Activated CD4-positive, alpha-beta memory T cell treated with anti-CD3 and anti-CD28 coated beads for 36 hours (primary cell): ENCODE measurements around the gene EIF4ENIF1. TPM values are rescaled to one million over a fixed set of nuclear protein-coding genes. Genes with fewer than 3 reads are reported as not detected.
A peak's percentile ranks its signal among the peaks of the same experiment; 100 is the strongest.
"Not testable (repeated sequence)": the region's sequence is repeated elsewhere in the genome, so short reads cannot be mapped to it uniquely, and the experiment has no call there.

Experiments used
- CTCF ChIA-PET: fragments of 350-600 bp; sonication (Branson Sonifier 250); formaldehyde crosslinking; loops from one replicate; lab custom pipeline; 2021; ENCODE audit warnings: antibody characterized with exemption, inconsistent platforms; lab: Charles Lee
- POLR2A ChIA-PET: fragments of 350-600 bp; sonication (Branson Sonifier 250); formaldehyde crosslinking; loops from one replicate; lab custom pipeline; 2021; ENCODE audit warnings: antibody characterized with exemption; lab: Charles Lee
- DNase-seq: peaks from one replicate; pipeline ENCODE4 v3.0.0-alpha.2; 2020
- H3K27ac Mint-ChIP-seq: one replicate; pipeline ENCODE4 v1.8.0; 2021; ENCODE audit warnings: mixed read lengths
- H3K27me3 Mint-ChIP-seq: one replicate; pipeline ENCODE4 v1.8.0; 2021; ENCODE audit warnings: mixed read lengths
- H3K36me3 Mint-ChIP-seq: one replicate; pipeline ENCODE4 v1.8.0; 2021; ENCODE audit warnings: mixed read lengths
- H3K4me1 Mint-ChIP-seq: one replicate; pipeline ENCODE4 v1.8.0; 2021; ENCODE audit warnings: low read depth, mixed read lengths
- H3K4me3 Mint-ChIP-seq: one replicate; pipeline ENCODE4 v1.8.0; 2021; ENCODE audit warnings: mild to moderate bottlenecking, mixed read lengths
- H3K9me3 Mint-ChIP-seq: one replicate; pipeline ENCODE4 v1.8.0; 2021; ENCODE audit warnings: mixed read lengths
- intact Hi-C: fragments of 100-400 bp; cut with micrococcal nuclease; formaldehyde crosslinking; loops from one replicate; pipeline ENCODE4 v1.15.1; 2023
- total RNA-seq, 2 experiments: library from RNA; stranded (reverse); gene quantifications; one replicate each; pipeline ENCODE4 v1.2.3, GENCODE V29; 2021

The EIF4ENIF1 gene
- 10 to 100 TPM; 39.7 to 43.2 TPM for total RNA-seq

GRCh38 chr22:31489632-31490495 lies at the start of gene EIF4ENIF1:
Gene EIF4ENIF1, minus strand, starts transcription at chr22:31489842. Its CDS starts 1,124 bp downstream, at chr22:31488718.
- intact Hi-C loops: loop anchor here (1.0 to 5.0 kb wide), 5 partner anchors 7 to 262 kb away; partner anchors contain the start of genes DEPDC5, PATZ1 and PRR14L
- Mint-ChIP-seq H3K27me3 (no peaks in the 10 kb centered on the region), H3K4me3 (peak within 1 kb of the TSS; percentile 98), H3K27ac (peak within 1 kb of the TSS; percentile 99), H3K36me3 (peaks cover 35% of the 10 kb centered on the region), H3K4me1 (peaks cover 54% of the 10 kb centered on the region), H3K9me3 (no peaks in the 10 kb centered on the region)
- ChIA-PET POLR2A (interaction anchor here (1.0 to 4.5 kb wide), 4 partner anchors 36 to 144 kb away, joined by 3 to 31 read pairs (median 5); partner anchors contain the start of gene PATZ1), CTCF (interaction anchor here (0.8 to 1.8 kb wide), 4 partner anchors 11 to 72 kb away, joined by 4 to 10 read pairs (median 6); no protein-coding TSS in a partner anchor)
- peak; percentile 90 for DNase-seq

GRCh38 chr22:31538815-31539214 lies 49.2 kb upstream of the EIF4ENIF1 start:
- DNase-seq: peak; percentile 74
- POLR2A ChIA-PET: interaction anchor here (0.6 to 6.3 kb wide), 6 partner anchors 12 to 48 kb away, joined by 3 to 37 read pairs (median 8); partner anchors contain the start of gene EIF4ENIF1
- Mint-ChIP-seq H3K4me1 (peaks cover 59% of the 10 kb centered on the region), H3K9me3 (no peaks in the 10 kb centered on the region), H3K4me3 (peak overlapping the region; percentile 48), H3K36me3 (peaks cover 29% of the 10 kb centered on the region), H3K27me3 (no peaks in the 10 kb centered on the region), H3K27ac (peak overlapping the region; percentile 97)
- intact Hi-C loops: loop anchor here (1.0 to 5.0 kb wide), 3 partner anchors 8 to 247 kb away; partner anchors contain the start of genes PATZ1 and PIK3IP1
- CTCF ChIA-PET: interaction anchor here (0.6 to 1.4 kb wide), 2 partner anchors 18 to 22 kb away, joined by 3 to 6 read pairs; no protein-coding TSS in a partner anchor

GRCh38 chr22:31537019-31537535 lies 47.4 kb upstream of the EIF4ENIF1 start:
- intact Hi-C loops: loop anchor here (1.0 to 5.0 kb wide), 5 partner anchors 11 to 245 kb away; partner anchors contain the start of genes PATZ1 and PIK3IP1
- DNase-seq: peak; percentile 80
- no peaks in the 10 kb centered on the region for H3K9me3 Mint-ChIP-seq
- ChIA-PET POLR2A (interaction anchor here (0.6 to 6.3 kb wide), 8 partner anchors 9 to 124 kb away, joined by 3 to 37 read pairs (median 4); partner anchors contain the start of genes EIF4ENIF1 and SFI1), CTCF (interaction anchor here (0.8 to 1.4 kb wide), 3 partner anchors 9 to 16 kb away, joined by 3 to 4 read pairs (median 3); no protein-coding TSS in a partner anchor)
- H3K4me1 Mint-ChIP-seq: peaks cover 69% of the 10 kb centered on the region
- H3K36me3 Mint-ChIP-seq: peaks cover 36% of the 10 kb centered on the region
- peak overlapping the region; percentile 97 for H3K27ac Mint-ChIP-seq
- H3K4me3 Mint-ChIP-seq: peak overlapping the region; percentile 2
- no peaks in the 10 kb centered on the region for H3K27me3 Mint-ChIP-seq

- Mint-ChIP-seq H3K9me3 (no peaks in the 10 kb centered on the region), H3K27ac (peak overlapping the region; percentile 64), H3K27me3 (no peaks in the 10 kb centered on the region), H3K4me3 (no peak overlapping the region), H3K36me3 (peaks cover 39% of the 10 kb centered on the region), H3K4me1 (peaks cover 68% of the 10 kb centered on the region)
- ChIA-PET CTCF (no interaction called here), POLR2A (interaction anchor here (1.3 kb wide), 1 partner anchor 45 kb away, joined by 3 read pairs; no protein-coding TSS in a partner anchor)
- intact Hi-C loops: no loop called here
- no peak for DNase-seq
These were observed 43.7 kb upstream of the EIF4ENIF1 start for GRCh38 chr22:31533374-31533773.

GRCh38 chr22:31532060-31532459 lies 42.4 kb upstream of the EIF4ENIF1 start:
- ChIA-PET CTCF (no interaction called here), POLR2A (interaction anchor here (1.3 kb wide), 1 partner anchor 43 kb away, joined by 3 read pairs; no protein-coding TSS in a partner anchor)
- Mint-ChIP-seq H3K27me3 (no peaks in the 10 kb centered on the region), H3K36me3 (peaks cover 42% of the 10 kb centered on the region), H3K4me1 (peaks cover 58% of the 10 kb centered on the region), H3K4me3 (no peak overlapping the region), H3K9me3 (no peaks in the 10 kb centered on the region), H3K27ac (peak overlapping the region; percentile 64)
- intact Hi-C loops: no loop called here
- no peak for DNase-seq

- ChIA-PET POLR2A (no interaction called here), CTCF (no interaction called here)
- H3K27me3 Mint-ChIP-seq: no peaks in the 10 kb centered on the region
- H3K27ac Mint-ChIP-seq: peak overlapping the region; percentile 83
- H3K4me3 Mint-ChIP-seq: no peak overlapping the region
- no peak for DNase-seq
- peaks cover 50% of the 10 kb centered on the region for H3K36me3 Mint-ChIP-seq
- peaks cover 59% of the 10 kb centered on the region for H3K4me1 Mint-ChIP-seq
- intact Hi-C loops: no loop called here
- H3K9me3 Mint-ChIP-seq: peaks cover 2% of the 10 kb centered on the region
These were observed 41.2 kb upstream of the EIF4ENIF1 start for GRCh38 chr22:31530823-31531195.

GRCh38 chr22:31526270-31526669 lies 36.6 kb upstream of the EIF4ENIF1 start:
- POLR2A ChIA-PET: interaction anchor here (1.1 to 4.6 kb wide), 3 partner anchors 11 to 104 kb away, joined by 3 to 37 read pairs (median 3); no protein-coding TSS in a partner anchor
- H3K27ac Mint-ChIP-seq: peak overlapping the region; percentile 96
- CTCF ChIA-PET: interaction anchor here (1.1 to 1.5 kb wide), 2 partner anchors 10 to 11 kb away, joined by 3 to 4 read pairs; no protein-coding TSS in a partner anchor
- no peaks in the 10 kb centered on the region for H3K27me3 Mint-ChIP-seq
- peaks cover 62% of the 10 kb centered on the region for H3K36me3 Mint-ChIP-seq
- peaks cover 10% of the 10 kb centered on the region for H3K9me3 Mint-ChIP-seq
- intact Hi-C loops: loop anchor here (1.0 kb wide), 2 partner anchors 11 to 56 kb away; no protein-coding TSS in a partner anchor
- H3K4me3 Mint-ChIP-seq: peak overlapping the region; percentile 45
- H3K4me1 Mint-ChIP-seq: peaks cover 64% of the 10 kb centered on the region
- DNase-seq: peak; percentile 76

GRCh38 chr22:31524132-31524531 lies 34.5 kb upstream of the EIF4ENIF1 start:
- Mint-ChIP-seq H3K36me3 (peaks cover 53% of the 10 kb centered on the region), H3K4me3 (peak overlapping the region; percentile 37), H3K4me1 (peaks cover 62% of the 10 kb centered on the region), H3K27ac (peak overlapping the region; percentile 96)
- not testable (repeated sequence) for H3K9me3 Mint-ChIP-seq, DNase-seq, H3K27me3 Mint-ChIP-seq
- intact Hi-C loops: loop anchor here (1.0 kb wide), 1 partner anchor 28 kb away; the partner anchor contains the start of gene SFI1
- POLR2A ChIA-PET: interaction anchor here (0.6 kb wide), 2 partner anchors 10 to 21 kb away, joined by 4 read pairs; no protein-coding TSS in a partner anchor
- CTCF ChIA-PET: interaction anchor here (0.8 kb wide), 1 partner anchor 147 kb away, joined by 3 read pairs; no protein-coding TSS in a partner anchor

- intact Hi-C loops: loop anchor here (1.0 kb wide), 1 partner anchor 23 kb away; no protein-coding TSS in a partner anchor
- peak overlapping the region; percentile 34 for H3K27ac Mint-ChIP-seq
- no peak for DNase-seq
- H3K27me3 Mint-ChIP-seq: no peaks in the 10 kb centered on the region
- H3K4me3 Mint-ChIP-seq: no peak overlapping the region
- peaks cover under 1% of the 10 kb centered on the region for H3K9me3 Mint-ChIP-seq
- peaks cover 40% of the 10 kb centered on the region for H3K36me3 Mint-ChIP-seq
- POLR2A ChIA-PET: interaction anchor here (0.9 to 2.6 kb wide), 2 partner anchors 10 to 17 kb away, joined by 3 to 12 read pairs; no protein-coding TSS in a partner anchor
- peaks cover 60% of the 10 kb centered on the region for H3K4me1 Mint-ChIP-seq
- CTCF ChIA-PET: interaction anchor here (1.3 kb wide), 1 partner anchor 17 kb away, joined by 3 read pairs; no protein-coding TSS in a partner anchor
These were observed 30.4 kb upstream of the EIF4ENIF1 start for GRCh38 chr22:31520051-31520450.

GRCh38 chr22:31509061-31509762 lies 19.6 kb upstream of the EIF4ENIF1 start:
- peak overlapping the region; percentile 42 for H3K27ac Mint-ChIP-seq
- H3K36me3 Mint-ChIP-seq: peaks cover 53% of the 10 kb centered on the region
- CTCF ChIA-PET: interaction anchor here (1.8 kb wide), 1 partner anchor 58 kb away, joined by 4 read pairs; no protein-coding TSS in a partner anchor
- peaks cover 11% of the 10 kb centered on the region for H3K9me3 Mint-ChIP-seq
- no peak overlapping the region for H3K4me3 Mint-ChIP-seq
- intact Hi-C loops: no loop called here
- H3K27me3 Mint-ChIP-seq: no peaks in the 10 kb centered on the region
- peaks cover 53% of the 10 kb centered on the region for H3K4me1 Mint-ChIP-seq
- POLR2A ChIA-PET: interaction anchor here (1.1 kb wide), 1 partner anchor 12 kb away, joined by 3 read pairs; no protein-coding TSS in a partner anchor
- DNase-seq: no peak
